Vagina (tissue), 2 donors: Measurements from ENCODE around the gene SLC44A1.

Experiments
- POLR2A ChIP-seq, 2 donors: fragments of 450-650 bp; IDR thresholded peaks; one replicate each; pipeline ENCODE4 v1.6.1; 2017; ENCODE audit warnings: antibody characterized with exemption in 2 of 2, mild to moderate bottlenecking in 2 of 2, moderate library complexity in 2 of 2
- POLR2AphosphoS5 ChIP-seq, 2 donors: sonication (generic); formaldehyde crosslinking; IDR thresholded peaks; one replicate each; pipeline ENCODE4 v1.9.0; 2017; ENCODE audit warnings: antibody characterized with exemption in 2 of 2, mild to moderate bottlenecking in 2 of 2, low read depth in 1 of 2; ENCODE audit not compliant: insufficient read depth in 1 of 2
- TF ChIP-seq, protein P1 (sequence below), 3 experiments: fragments of 450-650 bp in 2 of 3; fragments of 200-600 bp in 1 of 3; sonication (generic) in 1 of 3; IDR thresholded peaks; one replicate each; pipeline ENCODE4 v1.5.1; 2017 to 2019; ENCODE audit warnings: antibody characterized with exemption in 3 of 3, mild to moderate bottlenecking in 2 of 3, moderate library complexity in 2 of 3

DNA sequence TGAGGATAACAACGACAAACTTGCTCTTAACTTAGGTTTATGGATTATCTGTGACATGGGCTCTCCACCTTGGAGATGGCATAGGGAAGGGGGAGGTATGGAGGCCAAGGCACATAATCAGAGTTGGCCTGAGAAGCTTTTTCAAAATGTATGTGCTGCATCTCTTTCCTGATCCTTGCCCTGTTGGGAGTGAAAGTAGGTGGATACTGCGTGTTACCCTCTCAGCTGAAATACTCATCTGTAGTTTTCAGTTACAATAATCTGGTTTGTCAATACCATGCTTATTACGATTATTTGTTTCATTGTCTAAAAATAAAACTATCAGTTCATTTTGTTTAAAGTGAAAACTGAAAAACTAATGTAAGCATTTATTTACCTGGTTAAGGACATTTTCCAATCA lies 86.7 kb downstream of the SLC44A1 start:
- no peak for TF ChIP-seq POLR2A (IDR thresholded peaks at IDR 0.05)
- TF ChIP-seq, protein P1, sequence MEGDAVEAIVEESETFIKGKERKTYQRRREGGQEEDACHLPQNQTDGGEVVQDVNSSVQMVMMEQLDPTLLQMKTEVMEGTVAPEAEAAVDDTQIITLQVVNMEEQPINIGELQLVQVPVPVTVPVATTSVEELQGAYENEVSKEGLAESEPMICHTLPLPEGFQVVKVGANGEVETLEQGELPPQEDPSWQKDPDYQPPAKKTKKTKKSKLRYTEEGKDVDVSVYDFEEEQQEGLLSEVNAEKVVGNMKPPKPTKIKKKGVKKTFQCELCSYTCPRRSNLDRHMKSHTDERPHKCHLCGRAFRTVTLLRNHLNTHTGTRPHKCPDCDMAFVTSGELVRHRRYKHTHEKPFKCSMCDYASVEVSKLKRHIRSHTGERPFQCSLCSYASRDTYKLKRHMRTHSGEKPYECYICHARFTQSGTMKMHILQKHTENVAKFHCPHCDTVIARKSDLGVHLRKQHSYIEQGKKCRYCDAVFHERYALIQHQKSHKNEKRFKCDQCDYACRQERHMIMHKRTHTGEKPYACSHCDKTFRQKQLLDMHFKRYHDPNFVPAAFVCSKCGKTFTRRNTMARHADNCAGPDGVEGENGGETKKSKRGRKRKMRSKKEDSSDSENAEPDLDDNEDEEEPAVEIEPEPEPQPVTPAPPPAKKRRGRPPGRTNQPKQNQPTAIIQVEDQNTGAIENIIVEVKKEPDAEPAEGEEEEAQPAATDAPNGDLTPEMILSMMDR (IDR thresholded peaks at IDR 0.05) = no peak
- TF ChIP-seq POLR2AphosphoS5 (IDR thresholded peaks at IDR 0.05; ENCODE audit: insufficient read depth in 1 of 2, low read depth in 1 of 2) = no peak
